ENCODE measurements around the gene KCND1.
A peak's percentile ranks its signal among the peaks of the same experiment; 100 is the strongest.

The KCND1 gene

GRCh38 chrX:49000636-49001035 is 29.0 kb upstream of the KCND1 start:
- Histone ChIP-seq H3K27ac (ENCODE audit: low read depth, low read length) (no peak overlapping the region), H4K20me1 (ENCODE audit: low read depth, low read length) (no peaks in the 10 kb centered on the region)

DNA sequence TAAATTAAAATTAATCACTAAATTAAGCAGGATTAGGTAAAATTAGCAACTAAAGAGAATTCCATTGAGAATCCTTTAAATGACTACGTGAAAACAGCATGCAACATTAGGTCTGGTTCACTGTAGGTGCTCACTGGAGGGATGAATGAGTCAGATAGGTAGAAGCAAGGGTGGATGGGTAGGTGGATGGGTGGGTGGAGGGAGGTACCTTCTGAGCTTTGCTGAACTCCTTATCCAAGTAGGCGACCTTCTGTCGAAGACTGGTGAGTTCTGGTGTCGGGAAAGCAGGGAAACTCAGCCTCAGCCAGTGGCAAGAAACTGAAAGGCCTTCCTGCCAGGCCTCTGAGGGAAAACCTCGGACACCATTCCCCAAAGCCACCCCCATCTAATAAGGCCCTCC is 27.4 kb upstream of the KCND1 start:
- no peaks in the 10 kb centered on the region for H4K20me1 ChIP-seq (ENCODE audit: low read depth, low read length)

More at GRCh38 chrX:49000636-49001035, 29.0 kb upstream of the KCND1 start:
- no peak overlapping the region for H2AFZ ChIP-seq (ENCODE audit: low read depth, low read length, severe bottlenecking)
- peak overlapping the region; percentile 75 for H3K4me2 ChIP-seq (ENCODE audit: low read depth, low read length, poor library complexity, severe bottlenecking)
- H3F3A ChIP-seq (ENCODE audit: insufficient read depth) = peaks cover 6% of the 10 kb centered on the region; the same call in 1 of the 2 replicates
- H3K79me2 ChIP-seq (ENCODE audit: insufficient read depth, low read length) = peaks cover 8% of the 10 kb centered on the region; the same call in 1 of the 2 replicates
- no peaks in the 10 kb centered on the region for H3K9me2 ChIP-seq (replicated peaks; ENCODE audit: insufficient read depth, low read length)
- H3K36me3 ChIP-seq (ENCODE audit: low read length) = no peaks in the 10 kb centered on the region
- no peak overlapping the region for H3K4me3 ChIP-seq (ENCODE audit: insufficient read depth, low read length, poor library complexity, severe bottlenecking)
- TF ChIP-seq, protein P1, sequence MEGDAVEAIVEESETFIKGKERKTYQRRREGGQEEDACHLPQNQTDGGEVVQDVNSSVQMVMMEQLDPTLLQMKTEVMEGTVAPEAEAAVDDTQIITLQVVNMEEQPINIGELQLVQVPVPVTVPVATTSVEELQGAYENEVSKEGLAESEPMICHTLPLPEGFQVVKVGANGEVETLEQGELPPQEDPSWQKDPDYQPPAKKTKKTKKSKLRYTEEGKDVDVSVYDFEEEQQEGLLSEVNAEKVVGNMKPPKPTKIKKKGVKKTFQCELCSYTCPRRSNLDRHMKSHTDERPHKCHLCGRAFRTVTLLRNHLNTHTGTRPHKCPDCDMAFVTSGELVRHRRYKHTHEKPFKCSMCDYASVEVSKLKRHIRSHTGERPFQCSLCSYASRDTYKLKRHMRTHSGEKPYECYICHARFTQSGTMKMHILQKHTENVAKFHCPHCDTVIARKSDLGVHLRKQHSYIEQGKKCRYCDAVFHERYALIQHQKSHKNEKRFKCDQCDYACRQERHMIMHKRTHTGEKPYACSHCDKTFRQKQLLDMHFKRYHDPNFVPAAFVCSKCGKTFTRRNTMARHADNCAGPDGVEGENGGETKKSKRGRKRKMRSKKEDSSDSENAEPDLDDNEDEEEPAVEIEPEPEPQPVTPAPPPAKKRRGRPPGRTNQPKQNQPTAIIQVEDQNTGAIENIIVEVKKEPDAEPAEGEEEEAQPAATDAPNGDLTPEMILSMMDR (IDR thresholded peaks at IDR 0.05; ENCODE audit: insufficient read depth, low read length, poor library complexity, severe bottlenecking) = no peak
- no peak for TF ChIP-seq EZH2phosphoT487 (conservative IDR thresholded peaks at IDR 0.05; ENCODE audit: low read length)
- no peak overlapping the region for H3K9ac ChIP-seq (ENCODE audit: low read length)
- H3K27me3 ChIP-seq (ENCODE audit: low read length) = no peaks in the 10 kb centered on the region
- no peaks in the 10 kb centered on the region for H3K9me3 ChIP-seq (ENCODE audit: insufficient read depth, low read length)

GRCh38 chrX:48998391-48998790 is 26.7 kb upstream of the KCND1 start:
- no peak overlapping the region for H3K9ac ChIP-seq (ENCODE audit: low read length)
- H3K27me3 ChIP-seq (ENCODE audit: low read length) = no peaks in the 10 kb centered on the region
- H3K9me2 ChIP-seq (replicated peaks; ENCODE audit: insufficient read depth, low read length) = no peaks in the 10 kb centered on the region
- no peak for TF ChIP-seq EZH2phosphoT487 (conservative IDR thresholded peaks at IDR 0.05; ENCODE audit: low read length)
- TF ChIP-seq, protein P1 (IDR thresholded peaks at IDR 0.05; ENCODE audit: insufficient read depth, low read length, poor library complexity, severe bottlenecking) = no peak
- H3K4me3 ChIP-seq (ENCODE audit: insufficient read depth, low read length, poor library complexity, severe bottlenecking) = no peak overlapping the region
- no peak overlapping the region for H3K27ac ChIP-seq (ENCODE audit: low read depth, low read length)
- H3K4me2 ChIP-seq (ENCODE audit: low read depth, low read length, poor library complexity, severe bottlenecking) = no peak overlapping the region
- no peaks in the 10 kb centered on the region for H3K36me3 ChIP-seq (ENCODE audit: low read length)
- no peaks in the 10 kb centered on the region for H3K9me3 ChIP-seq (ENCODE audit: insufficient read depth, low read length)
- no peaks in the 10 kb centered on the region for H3F3A ChIP-seq (ENCODE audit: insufficient read depth)
- no peak overlapping the region for H2AFZ ChIP-seq (ENCODE audit: low read depth, low read length, severe bottlenecking)
- H3K79me2 ChIP-seq (ENCODE audit: insufficient read depth, low read length) = peaks cover 8% of the 10 kb centered on the region; the same call in 1 of the 2 replicates
- H4K20me1 ChIP-seq (ENCODE audit: low read depth, low read length) = no peaks in the 10 kb centered on the region

More for the DNA sequence above, 27.4 kb upstream of the KCND1 start:
- no peaks in the 10 kb centered on the region for H3K36me3 ChIP-seq (ENCODE audit: low read length)
- no peaks in the 10 kb centered on the region for H3K9me2 ChIP-seq (replicated peaks; ENCODE audit: insufficient read depth, low read length)
- H2AFZ ChIP-seq (ENCODE audit: low read depth, low read length, severe bottlenecking) = no peak overlapping the region
- peaks cover 8% of the 10 kb centered on the region; the same call in 1 of the 2 replicates for H3K79me2 ChIP-seq (ENCODE audit: insufficient read depth, low read length)
- H3K4me3 ChIP-seq (ENCODE audit: insufficient read depth, low read length, poor library complexity, severe bottlenecking) = no peak overlapping the region
- H3K27ac ChIP-seq (ENCODE audit: low read depth, low read length) = no peak overlapping the region
- H3K9ac ChIP-seq (ENCODE audit: low read length) = no peak overlapping the region
- no peaks in the 10 kb centered on the region for H3K9me3 ChIP-seq (ENCODE audit: insufficient read depth, low read length)
- no peak overlapping the region for H3K4me2 ChIP-seq (ENCODE audit: low read depth, low read length, poor library complexity, severe bottlenecking)
- H3F3A ChIP-seq (ENCODE audit: insufficient read depth) = peaks cover 5% of the 10 kb centered on the region; the same call in 1 of the 2 replicates
- TF ChIP-seq EZH2phosphoT487 (conservative IDR thresholded peaks at IDR 0.05; ENCODE audit: low read length) = no peak
- TF ChIP-seq, protein P1 (IDR thresholded peaks at IDR 0.05; ENCODE audit: insufficient read depth, low read length, poor library complexity, severe bottlenecking) = no peak
- no peaks in the 10 kb centered on the region for H3K27me3 ChIP-seq (ENCODE audit: low read length)
